Ectodermal cell (in vitro differentiated cells): Measurements from ENCODE around the gene STT3B.

Source experiments
- H3K27ac ChIP-seq: 2 replicates; pipeline ENCODE4 v1.7.0; 2013; ENCODE audit warnings: mild to moderate bottlenecking, low read depth, low read length; ENCODE audit not compliant: insufficient read depth, poor library complexity, severe bottlenecking
- H3K27me3 ChIP-seq: 2 replicates; pipeline ENCODE4 v1.7.0; 2013; ENCODE audit warnings: mild to moderate bottlenecking, low read length; ENCODE audit not compliant: insufficient read depth, control insufficient read depth, poor library complexity, severe bottlenecking
- H3K36me3 ChIP-seq: one replicate; pipeline ENCODE4 v1.7.0; 2013; ENCODE audit warnings: low read length; ENCODE audit not compliant: control insufficient read depth, insufficient read depth
- H3K4me1 ChIP-seq: one replicate; pipeline ENCODE4 v1.7.0; 2013; ENCODE audit warnings: low read length; ENCODE audit not compliant: control insufficient read depth, insufficient read depth
- H3K4me3 ChIP-seq: 2 replicates; pipeline ENCODE4 v1.7.0; 2013; ENCODE audit warnings: low read depth, low read length, control low read depth; ENCODE audit not compliant: insufficient read depth
- H3K9me3 ChIP-seq: 2 replicates; pipeline ENCODE4 v1.7.0; 2013; ENCODE audit warnings: mild to moderate bottlenecking, low read length, moderate library complexity; ENCODE audit not compliant: control insufficient read depth
- whole genome bisulfite sequencing, 2 experiments: methylation state at CpG; one replicate each; pipeline ENCODE4 v1.1.7; 2013; ENCODE audit warnings: missing lambda C conversion rate in 2 of 2; 5-methylcytosine and 5-hydroxymethylcytosine counted together

STT3B gene

DNA sequence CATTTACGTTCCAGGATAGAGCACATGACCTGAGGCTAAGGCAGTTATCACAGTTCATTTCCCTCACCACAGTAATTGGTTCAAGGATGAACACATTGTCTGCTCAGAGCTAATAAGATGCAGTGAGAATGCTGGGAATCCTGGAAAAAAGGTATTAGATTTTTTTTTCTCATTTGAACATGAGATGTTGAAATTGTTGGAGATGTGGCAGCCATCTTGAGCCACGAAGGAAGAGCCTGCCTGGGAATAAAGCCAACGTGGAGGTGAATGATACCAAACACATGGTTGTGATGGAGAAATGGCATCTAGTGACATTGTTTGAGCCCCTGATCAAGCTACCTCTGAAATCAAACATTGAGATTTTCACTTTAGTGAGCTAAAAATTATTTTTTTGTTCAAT, 16.0 kb upstream of the STT3B start:
- Histone ChIP-seq H3K36me3 (no peaks in the 10 kb centered on the region), H3K4me1 (no peaks in the 10 kb centered on the region), H3K27me3 (no peaks in the 10 kb centered on the region), H3K27ac (no peak overlapping the region), H3K9me3 (no peaks in the 10 kb centered on the region), H3K4me3 (no peak overlapping the region)
- 92 to 94% methylated on average over 3 of the region's 3 CpGs for WGBS, 2 experiments

DNA sequence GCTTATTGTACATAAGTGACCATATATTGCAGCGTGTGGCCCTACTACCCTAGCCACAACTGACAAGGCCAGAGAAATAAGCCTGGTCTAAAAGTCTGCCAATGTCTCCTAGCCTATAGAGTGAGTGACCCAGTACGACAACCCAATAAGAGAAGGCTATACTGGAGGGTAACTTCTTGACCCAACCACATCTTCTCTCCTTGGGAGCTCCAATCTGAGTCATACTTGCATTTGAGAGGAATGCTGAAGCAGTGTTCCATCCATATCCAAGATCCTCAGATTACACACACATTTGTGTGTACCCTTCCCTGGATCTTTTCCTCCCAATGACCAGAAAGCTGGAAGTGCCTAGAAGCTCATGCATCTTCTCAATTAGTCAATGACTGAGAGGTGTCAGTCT, 11.3 kb upstream of the STT3B start:
- H3K27me3 ChIP-seq, result no peaks in the 10 kb centered on the region
- 95 to 98% methylated on average over 2 of the region's 2 CpGs for WGBS, 2 experiments
- H3K27ac ChIP-seq, result no peak overlapping the region
- no peaks in the 10 kb centered on the region for H3K9me3 ChIP-seq
- H3K4me3 ChIP-seq, result no peak overlapping the region
- no peaks in the 10 kb centered on the region for H3K36me3 ChIP-seq
- no peaks in the 10 kb centered on the region for H3K4me1 ChIP-seq

DNA sequence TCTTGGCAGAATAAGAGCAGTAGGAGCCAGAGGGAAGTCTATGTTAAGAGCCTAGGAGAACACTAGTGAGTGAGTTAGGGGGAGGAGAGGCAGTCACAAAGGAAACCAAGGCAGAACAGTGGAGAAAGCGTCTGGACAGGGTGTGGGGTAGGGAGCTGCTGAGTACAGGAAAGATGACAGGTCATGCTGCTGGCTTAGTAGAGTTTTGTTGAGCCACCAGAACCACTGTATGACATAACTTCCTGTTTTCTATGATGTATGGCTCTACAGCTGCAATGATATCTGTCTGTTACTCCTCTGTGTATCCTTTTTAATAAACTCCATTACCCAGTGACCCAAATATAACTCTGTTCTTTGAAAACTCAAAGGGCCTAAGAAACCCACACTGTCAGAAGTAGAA, 10.6 kb upstream of the STT3B start:
- WGBS, 2 experiments, result 73 to 78% methylated on average over 1 of the region's 1 CpG
- H3K27ac ChIP-seq, result no peak overlapping the region
- H3K4me3 ChIP-seq, result no peak overlapping the region
- H3K9me3 ChIP-seq, result no peaks in the 10 kb centered on the region
- H3K4me1 ChIP-seq, result no peaks in the 10 kb centered on the region
- H3K27me3 ChIP-seq, result no peaks in the 10 kb centered on the region
- H3K36me3 ChIP-seq, result no peaks in the 10 kb centered on the region

DNA sequence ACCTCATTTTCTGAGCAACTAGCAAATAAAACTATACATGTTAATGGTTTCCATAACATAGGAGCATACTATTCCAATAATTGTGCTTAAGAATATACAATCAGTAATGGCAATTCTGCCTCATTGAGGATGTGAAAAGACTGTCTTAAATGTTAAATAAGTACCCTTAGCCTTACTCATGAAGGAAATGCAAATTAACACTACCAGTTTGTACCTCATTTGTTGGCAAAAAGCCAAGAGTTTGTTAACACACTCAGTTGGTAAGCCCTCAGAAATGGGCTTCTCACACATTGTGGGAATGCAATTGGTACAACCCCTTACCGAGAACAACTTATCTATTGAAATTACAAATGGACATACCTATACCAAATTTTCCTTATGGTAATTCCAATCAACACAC, 9.2 kb upstream of the STT3B start:
- H3K27me3 ChIP-seq, result no peaks in the 10 kb centered on the region
- WGBS, 2 experiments, result 93 to 98% methylated on average over 1 of the region's 1 CpG
- no peaks in the 10 kb centered on the region for H3K4me1 ChIP-seq
- no peaks in the 10 kb centered on the region for H3K36me3 ChIP-seq
- H3K4me3 ChIP-seq, result no peak overlapping the region
- H3K9me3 ChIP-seq, result no peaks in the 10 kb centered on the region
- no peak overlapping the region for H3K27ac ChIP-seq

DNA sequence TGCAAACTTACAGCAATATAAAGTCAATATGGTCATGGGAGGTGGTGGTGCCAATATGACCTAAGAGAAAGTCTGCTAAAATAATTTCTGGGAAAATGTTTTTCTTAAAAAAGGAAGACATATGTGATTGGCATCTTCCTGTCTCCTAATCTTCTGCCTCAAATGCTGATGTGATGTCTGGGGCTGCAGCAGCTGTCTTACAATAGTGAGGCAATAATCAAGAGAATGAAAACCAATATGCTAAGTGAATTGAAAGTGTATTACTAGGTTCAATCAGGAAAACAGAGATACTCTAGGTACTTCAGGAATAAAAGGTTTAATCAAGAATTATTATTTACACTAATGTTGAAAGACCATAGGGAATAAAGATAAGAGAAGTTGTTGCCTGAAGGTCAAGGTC, 7.2 kb upstream of the STT3B start:
- H3K27ac ChIP-seq, result no peak overlapping the region
- H3K4me1 ChIP-seq, result no peaks in the 10 kb centered on the region
- H3K27me3 ChIP-seq, result no peaks in the 10 kb centered on the region
- no peaks in the 10 kb centered on the region for H3K9me3 ChIP-seq
- H3K4me3 ChIP-seq, result no peak overlapping the region
- H3K36me3 ChIP-seq, result no peaks in the 10 kb centered on the region

DNA sequence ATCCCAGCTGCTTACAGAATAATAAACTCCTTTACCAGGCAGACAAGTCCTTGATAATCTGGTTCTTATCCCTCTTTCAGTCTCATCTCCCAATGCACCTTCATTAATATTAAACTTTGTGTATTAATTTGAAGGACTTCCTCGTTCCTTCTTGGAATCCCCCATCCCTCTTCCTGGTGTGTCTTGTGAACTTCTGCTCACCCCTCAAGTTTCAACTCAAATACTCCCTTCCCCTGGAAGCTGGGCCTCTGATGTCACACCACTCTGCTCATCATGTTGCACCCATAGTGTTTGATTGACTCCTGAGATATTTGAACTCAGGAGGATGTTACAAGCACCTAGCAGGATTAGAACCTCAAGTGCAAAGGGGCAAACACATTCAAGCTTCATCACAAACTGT, 3.3 kb upstream of the STT3B start:
- 40 to 53% methylated on average over 1 of the region's 1 CpG for WGBS, 2 experiments
- Histone ChIP-seq H3K27me3 (no peaks in the 10 kb centered on the region), H3K4me1 (no peaks in the 10 kb centered on the region), H3K36me3 (no peaks in the 10 kb centered on the region), H3K4me3 (no peak overlapping the region), H3K9me3 (no peaks in the 10 kb centered on the region), H3K27ac (no peak overlapping the region)

DNA sequence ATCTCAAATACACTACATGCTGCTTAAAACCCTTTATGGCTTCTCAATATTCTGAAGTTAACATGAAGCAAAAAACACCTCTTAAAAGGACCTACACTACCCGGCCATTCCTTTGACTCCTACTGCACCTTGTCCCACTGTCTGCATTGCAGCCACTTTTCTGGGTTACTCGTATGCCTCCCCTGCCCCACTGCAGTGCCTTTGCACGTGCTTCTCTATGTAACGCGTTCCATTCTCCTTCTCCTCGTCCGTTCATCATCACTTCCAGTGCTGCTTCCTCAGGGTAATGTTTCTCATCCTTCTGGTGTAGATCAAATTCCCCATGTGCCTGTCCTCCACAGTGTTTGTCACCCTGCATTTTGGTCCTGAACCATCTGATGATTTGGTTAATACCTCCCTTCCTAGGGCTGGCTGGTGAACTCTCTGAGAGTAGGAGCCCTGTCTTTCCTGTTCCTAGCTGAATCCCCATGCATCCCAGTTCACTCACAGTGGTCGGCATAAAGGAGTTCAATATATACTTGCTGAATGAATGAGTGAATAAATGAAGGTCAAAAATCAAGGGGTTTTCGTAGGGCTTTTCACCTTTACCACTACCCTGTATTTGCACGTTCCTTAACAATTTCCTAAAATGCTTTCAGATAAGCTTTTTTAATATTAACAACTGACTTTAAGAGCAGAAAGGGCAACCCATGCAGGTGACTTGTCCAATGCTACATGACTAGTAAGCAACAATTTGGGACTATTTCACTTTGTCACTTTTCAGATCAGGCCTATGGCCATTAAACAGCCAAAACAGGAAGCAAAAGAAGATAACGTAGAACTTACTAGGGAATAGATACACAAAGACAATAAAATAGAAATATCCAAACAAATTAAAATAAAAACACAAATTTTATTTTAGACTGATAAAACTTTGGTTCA, 2.4 kb upstream of the STT3B start:
- no peaks in the 10 kb centered on the region for H3K4me1 ChIP-seq
- no peaks in the 10 kb centered on the region for H3K27me3 ChIP-seq
- 91 to 93% methylated on average over 9 to 11 of the region's 11 CpGs for WGBS, 2 experiments
- H3K27ac ChIP-seq, result no peak overlapping the region
- no peaks in the 10 kb centered on the region for H3K36me3 ChIP-seq
- H3K9me3 ChIP-seq, result no peaks in the 10 kb centered on the region
- H3K4me3 ChIP-seq, result peak overlapping the region; percentile 83

DNA sequence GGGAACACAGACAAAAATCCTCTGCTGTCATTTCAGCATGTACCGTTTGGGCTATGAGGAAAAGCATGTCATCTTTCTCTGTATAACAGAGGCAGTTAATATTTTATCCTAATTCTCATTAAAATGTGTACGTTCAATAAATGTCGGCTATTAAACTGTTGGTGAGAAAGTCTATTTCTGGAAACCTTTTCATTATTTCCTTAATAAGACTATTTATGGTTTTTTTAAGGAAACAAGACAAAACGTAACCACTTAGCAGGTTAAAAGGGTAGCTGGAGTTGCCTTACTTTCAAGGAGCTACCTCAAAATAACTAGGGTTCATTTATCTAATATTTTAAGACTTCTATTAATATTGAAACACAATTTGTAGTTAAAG, 1.8 kb upstream of the STT3B start:
- no peaks in the 10 kb centered on the region for H3K27me3 ChIP-seq
- WGBS, 2 experiments, result 60 to 80% methylated on average over 1 to 2 of the region's 4 CpGs
- H3K27ac ChIP-seq, result no peak overlapping the region
- H3K9me3 ChIP-seq, result no peaks in the 10 kb centered on the region
- no peaks in the 10 kb centered on the region for H3K4me1 ChIP-seq
- H3K36me3 ChIP-seq, result no peaks in the 10 kb centered on the region
- peak overlapping the region; percentile 83 for H3K4me3 ChIP-seq

DNA sequence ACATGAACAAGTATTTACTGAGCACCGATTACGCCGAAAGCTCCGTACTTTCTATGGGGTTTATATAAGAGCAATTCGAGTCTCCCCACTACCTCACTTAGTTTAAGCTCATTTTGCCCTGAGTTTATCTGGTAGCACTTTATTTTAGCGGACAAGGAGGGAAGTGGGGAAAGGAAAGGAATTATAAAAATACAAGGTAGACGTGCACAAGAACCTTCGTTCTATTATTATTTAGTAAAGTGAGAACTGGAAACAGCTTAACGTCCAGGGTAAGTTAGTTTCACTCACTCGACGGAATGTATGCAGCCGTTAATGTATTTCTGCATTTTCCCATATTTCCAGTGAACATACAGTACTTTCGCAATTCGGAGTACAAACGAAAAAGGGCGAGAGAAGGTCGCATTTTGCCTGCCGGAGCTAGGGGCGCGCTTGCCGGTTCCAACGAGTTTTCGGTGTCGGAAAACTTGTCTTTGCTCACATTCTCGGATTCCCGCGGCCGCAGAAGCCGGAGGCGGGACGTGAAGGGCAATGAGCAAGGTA, 1.2 kb upstream of the STT3B start:
- Histone ChIP-seq H3K27me3 (no peaks in the 10 kb centered on the region), H3K4me3 (peak overlapping the region; percentile 83), H3K4me1 (no peaks in the 10 kb centered on the region), H3K36me3 (no peaks in the 10 kb centered on the region), H3K27ac (peak overlapping the region; percentile 98), H3K9me3 (no peaks in the 10 kb centered on the region)
- 1 to 2% methylated on average over 25 to 31 of the region's 31 CpGs for WGBS, 2 experiments

DNA sequence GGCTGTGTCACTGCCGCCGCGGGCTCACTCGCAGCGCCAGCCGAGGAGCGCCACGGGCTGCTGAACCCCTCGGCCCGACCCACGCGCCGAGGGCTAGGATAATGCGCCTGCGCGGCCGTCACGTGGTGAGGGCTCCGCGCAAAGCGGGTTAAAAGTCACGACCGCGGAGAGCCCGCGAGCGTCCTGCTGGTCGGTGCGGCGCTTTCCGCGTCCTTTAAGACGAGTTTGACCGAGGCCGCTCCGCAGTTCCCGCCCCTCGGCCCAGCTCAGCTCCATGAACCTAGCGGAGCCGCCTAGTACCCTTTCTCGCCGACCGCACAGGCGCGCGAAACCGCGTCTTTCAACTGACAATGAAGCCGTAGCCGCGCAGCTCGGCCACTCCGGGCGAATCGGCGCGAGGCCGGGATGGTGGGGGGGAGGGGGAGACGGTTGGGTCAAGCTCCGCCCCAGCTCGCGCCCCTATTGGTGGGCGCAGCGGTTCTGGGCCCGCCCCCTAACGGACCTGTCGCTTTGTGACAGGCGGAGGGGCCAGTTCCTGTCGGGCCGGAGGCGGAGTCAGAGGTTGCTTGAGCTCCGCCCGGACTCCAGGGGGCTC, 636 bp upstream of the STT3B start:
- WGBS, 2 experiments, result 0% methylated on average over 73 of the region's 73 CpGs
- H3K36me3 ChIP-seq, result no peaks in the 10 kb centered on the region
- H3K9me3 ChIP-seq, result no peaks in the 10 kb centered on the region
- H3K4me1 ChIP-seq, result no peaks in the 10 kb centered on the region
- no peaks in the 10 kb centered on the region for H3K27me3 ChIP-seq
- H3K27ac ChIP-seq, result peak overlapping the region; percentile 98
- H3K4me3 ChIP-seq, result peak overlapping the region; percentile 83
